ENCODE measurements around the gene CEMIP.

DNA sequence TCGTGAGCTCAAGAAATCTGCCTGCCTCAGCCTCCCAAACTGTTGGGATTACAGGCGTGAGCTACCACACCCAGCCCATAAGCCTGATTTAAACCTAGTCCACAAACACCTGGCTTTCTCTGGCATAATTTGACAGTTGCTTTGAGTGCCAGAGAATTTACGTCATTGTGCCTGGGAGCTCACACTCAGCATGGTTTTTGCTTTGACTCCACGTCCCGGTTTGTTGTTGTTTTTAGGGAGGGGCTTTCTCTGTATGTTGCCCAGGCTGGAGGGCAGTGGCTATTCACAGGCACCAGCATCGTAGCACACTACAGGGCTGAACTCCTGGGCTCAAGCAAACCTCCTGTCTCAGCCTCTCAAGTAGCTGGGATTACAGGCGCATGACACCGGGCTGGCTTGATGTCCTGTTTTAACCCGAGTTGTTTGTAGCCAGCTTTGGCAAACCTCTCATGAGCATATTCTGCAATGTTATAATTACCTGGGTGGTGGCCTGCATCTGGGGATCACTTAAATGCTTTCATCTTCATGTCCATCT, 32.7 kb downstream of the CEMIP start:
- TF ChIP-seq, protein P1, sequence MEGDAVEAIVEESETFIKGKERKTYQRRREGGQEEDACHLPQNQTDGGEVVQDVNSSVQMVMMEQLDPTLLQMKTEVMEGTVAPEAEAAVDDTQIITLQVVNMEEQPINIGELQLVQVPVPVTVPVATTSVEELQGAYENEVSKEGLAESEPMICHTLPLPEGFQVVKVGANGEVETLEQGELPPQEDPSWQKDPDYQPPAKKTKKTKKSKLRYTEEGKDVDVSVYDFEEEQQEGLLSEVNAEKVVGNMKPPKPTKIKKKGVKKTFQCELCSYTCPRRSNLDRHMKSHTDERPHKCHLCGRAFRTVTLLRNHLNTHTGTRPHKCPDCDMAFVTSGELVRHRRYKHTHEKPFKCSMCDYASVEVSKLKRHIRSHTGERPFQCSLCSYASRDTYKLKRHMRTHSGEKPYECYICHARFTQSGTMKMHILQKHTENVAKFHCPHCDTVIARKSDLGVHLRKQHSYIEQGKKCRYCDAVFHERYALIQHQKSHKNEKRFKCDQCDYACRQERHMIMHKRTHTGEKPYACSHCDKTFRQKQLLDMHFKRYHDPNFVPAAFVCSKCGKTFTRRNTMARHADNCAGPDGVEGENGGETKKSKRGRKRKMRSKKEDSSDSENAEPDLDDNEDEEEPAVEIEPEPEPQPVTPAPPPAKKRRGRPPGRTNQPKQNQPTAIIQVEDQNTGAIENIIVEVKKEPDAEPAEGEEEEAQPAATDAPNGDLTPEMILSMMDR (IDR thresholded peaks at IDR 0.05): no peak
- no peak for TF ChIP-seq POLR2A (IDR thresholded peaks at IDR 0.05)
- TF ChIP-seq EP300 (IDR thresholded peaks at IDR 0.05): no peak
- TF ChIP-seq POLR2AphosphoS5 (IDR thresholded peaks at IDR 0.05): no peak
